Stimulated activated naive CD8-positive, alpha-beta T cell treated with anti-CD3 and anti-CD28 coated beads, Interleukin-15, Interleukin-2, amounts not matched to agents 100 ng/mL and 50 ng/mL, for 24 hours (primary cell): ENCODE results near the gene ADRA2C.

Experiments
- H3K27ac Mint-ChIP-seq: one replicate; pipeline ENCODE4 v1.8.0; 2021; ENCODE audit warnings: mild to moderate bottlenecking, mixed read lengths
- H3K27me3 Mint-ChIP-seq: one replicate; pipeline ENCODE4 v1.8.0; 2021; ENCODE audit warnings: mixed read lengths
- H3K36me3 Mint-ChIP-seq: one replicate; pipeline ENCODE4 v1.8.0; 2021; ENCODE audit warnings: low read depth, mixed read lengths
- H3K4me1 Mint-ChIP-seq: one replicate; pipeline ENCODE4 v1.8.0; 2021; ENCODE audit warnings: low read depth, mixed read lengths
- H3K4me3 Mint-ChIP-seq: one replicate; pipeline ENCODE4 v1.8.0; 2021; ENCODE audit warnings: mild to moderate bottlenecking, mixed read lengths
- H3K9me3 Mint-ChIP-seq: one replicate; pipeline ENCODE4 v1.8.0; 2021; ENCODE audit warnings: mixed read lengths

ADRA2C gene

DNA sequence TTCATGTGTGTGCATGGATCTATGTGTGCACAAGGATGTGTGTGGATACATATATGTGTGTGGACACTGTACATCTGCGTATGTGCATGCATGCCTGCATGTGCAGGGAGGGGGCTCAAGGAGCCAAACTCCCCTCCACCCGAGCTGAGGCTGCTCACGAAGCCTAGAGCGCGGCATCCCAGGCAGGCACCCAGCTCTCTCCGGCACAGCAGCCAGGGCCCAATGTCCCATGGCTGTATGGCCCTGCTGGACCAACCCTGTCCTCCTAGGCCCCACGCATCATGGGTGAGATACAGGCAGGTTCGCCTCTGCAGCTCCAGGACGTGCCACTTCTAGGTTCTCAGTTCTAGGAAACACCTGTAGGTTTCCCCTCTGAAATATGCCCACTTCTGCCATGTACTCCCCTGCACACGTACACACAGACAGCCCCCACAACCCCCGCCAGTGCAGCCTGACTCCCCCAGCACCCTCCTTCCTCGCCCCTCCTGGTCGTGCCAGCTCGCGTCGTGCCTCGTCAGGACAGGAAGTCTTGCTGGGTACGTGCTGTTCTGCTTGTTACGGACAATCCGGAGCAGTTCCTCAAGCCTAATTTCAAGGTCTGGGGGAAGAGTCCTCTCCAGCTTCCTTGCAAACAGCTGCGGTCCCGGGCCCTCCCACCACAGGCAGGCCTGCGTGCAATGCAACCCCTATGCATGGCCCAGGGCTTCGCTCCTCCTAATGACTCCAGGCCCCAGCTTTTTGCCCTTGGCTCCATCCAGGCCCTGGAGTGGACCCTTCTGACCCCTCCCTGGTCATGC is 3.2 kb upstream of the ADRA2C start:
- H3K36me3 Mint-ChIP-seq, result no peaks in the 10 kb centered on the region
- H3K9me3 Mint-ChIP-seq, result no peaks in the 10 kb centered on the region
- H3K4me1 Mint-ChIP-seq, result peaks cover 9% of the 10 kb centered on the region
- peaks cover 16% of the 10 kb centered on the region for H3K27me3 Mint-ChIP-seq
- no peak overlapping the region for H3K27ac Mint-ChIP-seq
- no peak overlapping the region for H3K4me3 Mint-ChIP-seq

DNA sequence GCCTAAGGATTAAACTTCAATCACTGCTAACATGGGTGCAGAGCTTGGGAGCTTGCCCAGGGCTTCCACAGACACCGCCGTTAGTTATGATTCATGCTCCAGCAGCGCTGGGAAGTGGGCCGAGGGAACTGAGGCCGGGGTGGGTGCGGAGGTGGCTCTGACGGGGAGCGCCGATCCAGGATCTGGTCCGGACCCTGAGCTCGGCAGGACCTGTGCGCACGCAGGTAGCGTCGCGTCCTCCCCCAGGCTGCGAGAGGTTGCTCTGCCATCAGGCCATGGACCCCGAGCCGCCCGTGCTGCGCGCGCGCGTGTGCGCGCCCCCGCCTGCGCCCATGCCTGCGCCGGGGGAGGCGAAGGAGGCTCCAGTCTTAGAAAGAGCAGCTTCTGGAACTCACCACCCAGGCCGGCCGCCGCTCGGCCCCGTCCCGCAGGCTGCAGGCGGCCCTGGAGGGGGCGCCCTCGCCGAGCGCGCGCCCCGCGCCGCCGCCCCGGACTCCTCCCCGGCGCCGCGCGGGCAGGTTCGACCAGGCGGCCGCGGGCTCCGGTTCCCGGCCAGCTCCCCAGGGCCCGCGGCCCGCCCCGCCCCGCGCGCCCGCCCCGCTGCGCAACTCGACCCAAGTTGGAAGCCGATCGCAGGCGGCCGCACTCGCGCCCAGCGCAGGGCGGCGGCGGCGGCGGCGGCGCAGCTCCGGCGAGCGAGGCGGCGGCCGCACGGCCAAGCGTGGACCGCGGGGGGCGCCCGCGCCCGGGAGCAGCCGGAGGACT is 732 bp upstream of the ADRA2C start:
- Mint-ChIP-seq H3K4me3 (no peak overlapping the region), H3K36me3 (no peaks in the 10 kb centered on the region), H3K4me1 (peaks cover 9% of the 10 kb centered on the region), H3K27ac (no peak overlapping the region), H3K27me3 (peaks cover 27% of the 10 kb centered on the region), H3K9me3 (no peaks in the 10 kb centered on the region)

DNA sequence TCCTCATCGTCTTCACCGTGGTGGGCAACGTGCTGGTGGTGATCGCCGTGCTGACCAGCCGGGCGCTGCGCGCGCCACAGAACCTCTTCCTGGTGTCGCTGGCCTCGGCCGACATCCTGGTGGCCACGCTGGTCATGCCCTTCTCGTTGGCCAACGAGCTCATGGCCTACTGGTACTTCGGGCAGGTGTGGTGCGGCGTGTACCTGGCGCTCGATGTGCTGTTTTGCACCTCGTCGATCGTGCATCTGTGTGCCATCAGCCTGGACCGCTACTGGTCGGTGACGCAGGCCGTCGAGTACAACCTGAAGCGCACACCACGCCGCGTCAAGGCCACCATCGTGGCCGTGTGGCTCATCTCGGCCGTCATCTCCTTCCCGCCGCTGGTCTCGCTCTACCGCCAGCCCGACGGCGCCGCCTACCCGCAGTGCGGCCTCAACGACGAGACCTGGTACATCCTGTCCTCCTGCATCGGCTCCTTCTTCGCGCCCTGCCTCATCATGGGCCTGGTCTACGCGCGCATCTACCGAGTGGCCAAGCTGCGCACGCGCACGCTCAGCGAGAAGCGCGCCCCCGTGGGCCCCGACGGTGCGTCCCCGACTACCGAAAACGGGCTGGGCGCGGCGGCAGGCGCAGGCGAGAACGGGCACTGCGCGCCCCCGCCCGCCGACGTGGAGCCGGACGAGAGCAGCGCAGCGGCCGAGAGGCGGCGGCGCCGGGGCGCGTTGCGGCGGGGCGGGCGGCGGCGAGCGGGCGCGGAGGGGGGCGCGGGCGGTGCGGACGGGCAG is 792 bp downstream of the ADRA2C start:
- Mint-ChIP-seq H3K27ac (no peak overlapping the region), H3K4me3 (peak overlapping the region; percentile 56), H3K36me3 (no peaks in the 10 kb centered on the region), H3K9me3 (no peaks in the 10 kb centered on the region), H3K27me3 (peaks cover 28% of the 10 kb centered on the region), H3K4me1 (peaks cover 9% of the 10 kb centered on the region)

DNA sequence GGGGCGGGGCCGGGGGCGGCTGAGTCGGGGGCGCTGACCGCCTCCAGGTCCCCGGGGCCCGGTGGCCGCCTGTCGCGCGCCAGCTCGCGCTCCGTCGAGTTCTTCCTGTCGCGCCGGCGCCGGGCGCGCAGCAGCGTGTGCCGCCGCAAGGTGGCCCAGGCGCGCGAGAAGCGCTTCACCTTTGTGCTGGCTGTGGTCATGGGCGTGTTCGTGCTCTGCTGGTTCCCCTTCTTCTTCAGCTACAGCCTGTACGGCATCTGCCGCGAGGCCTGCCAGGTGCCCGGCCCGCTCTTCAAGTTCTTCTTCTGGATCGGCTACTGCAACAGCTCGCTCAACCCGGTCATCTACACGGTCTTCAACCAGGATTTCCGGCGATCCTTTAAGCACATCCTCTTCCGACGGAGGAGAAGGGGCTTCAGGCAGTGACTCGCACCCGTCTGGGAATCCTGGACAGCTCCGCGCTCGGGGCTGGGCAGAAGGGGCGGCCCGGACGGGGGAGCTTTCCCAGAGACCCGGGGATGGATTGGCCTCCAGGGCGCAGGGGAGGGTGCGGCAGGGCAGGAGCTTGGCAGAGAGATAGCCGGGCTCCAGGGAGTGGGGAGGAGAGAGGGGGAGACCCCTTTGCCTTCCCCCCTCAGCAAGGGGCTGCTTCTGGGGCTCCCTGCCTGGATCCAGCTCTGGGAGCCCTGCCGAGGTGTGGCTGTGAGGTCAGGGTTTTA is 1.5 kb downstream of the ADRA2C start:
- Mint-ChIP-seq H3K9me3 (no peaks in the 10 kb centered on the region), H3K4me1 (peaks cover 9% of the 10 kb centered on the region), H3K27me3 (peaks cover 28% of the 10 kb centered on the region), H3K27ac (no peak overlapping the region), H3K36me3 (no peaks in the 10 kb centered on the region), H3K4me3 (peak overlapping the region; percentile 70)

DNA sequence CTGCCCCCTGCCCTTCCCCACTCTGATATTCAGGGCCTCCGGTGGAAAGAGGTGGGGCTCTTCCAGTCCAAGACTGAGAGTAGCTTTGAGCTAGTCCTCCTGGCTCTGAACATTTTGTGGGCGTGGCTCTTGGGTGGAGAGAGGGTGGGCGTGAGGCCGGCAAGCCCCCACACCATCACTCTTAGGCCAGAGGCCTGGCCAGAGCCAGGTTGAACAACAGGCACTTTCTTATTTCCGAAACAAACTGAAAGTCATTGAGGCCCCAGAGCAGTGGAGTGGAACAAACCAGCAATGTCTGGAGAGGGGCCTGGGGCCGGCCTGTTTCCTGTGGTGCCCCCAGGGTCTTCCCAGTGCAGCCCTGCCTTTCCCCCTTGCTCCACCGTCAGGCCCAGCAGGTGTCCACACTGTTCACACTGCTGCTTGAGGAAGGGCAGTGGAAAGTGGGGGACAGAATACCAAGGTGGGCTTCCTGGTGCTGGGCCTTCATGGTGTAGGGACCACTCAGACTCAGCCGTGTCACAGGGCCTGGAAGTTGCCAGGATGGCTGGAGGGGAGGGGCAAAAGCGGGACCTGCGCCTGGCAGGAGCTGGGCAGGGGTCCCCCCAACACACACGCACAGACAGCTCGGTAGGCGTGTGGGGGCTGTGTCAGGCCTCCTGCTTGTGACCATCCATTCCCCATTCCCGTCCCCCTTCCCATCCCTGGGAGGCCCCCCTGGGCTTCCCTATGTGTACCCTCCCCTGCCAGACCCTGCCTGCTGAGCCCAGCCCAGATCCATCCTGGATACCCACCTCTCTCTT is 2.9 kb downstream of the ADRA2C start:
- H3K36me3 Mint-ChIP-seq, result no peaks in the 10 kb centered on the region
- H3K4me3 Mint-ChIP-seq, result no peak overlapping the region
- peaks cover 25% of the 10 kb centered on the region for H3K27me3 Mint-ChIP-seq

DNA sequence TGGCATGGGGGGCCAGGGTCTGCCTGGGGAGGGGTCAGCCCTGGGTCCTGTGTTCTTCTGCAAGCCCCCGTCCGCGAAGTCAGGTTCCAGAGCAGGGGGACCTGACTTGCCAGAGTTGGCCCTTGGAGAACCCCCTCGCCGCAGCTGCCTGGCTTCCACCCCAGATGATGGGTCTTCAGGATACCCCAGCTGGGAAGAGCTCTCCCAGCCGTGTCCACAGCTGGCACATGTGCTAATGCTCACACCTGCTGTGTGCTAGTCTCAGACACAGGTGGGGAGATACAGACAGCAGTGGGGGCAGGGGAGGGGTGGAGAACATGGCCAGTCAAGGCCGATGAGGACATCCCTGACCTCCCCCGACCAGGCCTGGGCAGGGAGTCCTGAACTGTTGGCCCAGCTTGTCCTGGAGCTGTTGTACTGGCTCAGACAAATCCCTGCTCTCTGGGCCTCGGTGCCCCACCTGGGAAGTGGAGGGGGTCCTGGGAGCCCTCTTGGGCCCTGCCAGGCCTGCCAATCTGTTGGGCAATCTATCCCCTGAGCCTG is 3.5 kb downstream of the ADRA2C start:
- Mint-ChIP-seq H3K4me3 (no peak overlapping the region), H3K36me3 (no peaks in the 10 kb centered on the region), H3K9me3 (no peaks in the 10 kb centered on the region), H3K27ac (no peak overlapping the region), H3K27me3 (peaks cover 25% of the 10 kb centered on the region), H3K4me1 (peaks cover 9% of the 10 kb centered on the region)

More for the DNA sequence above, 2.9 kb downstream of the ADRA2C start:
- Mint-ChIP-seq H3K4me1 (peaks cover 9% of the 10 kb centered on the region), H3K9me3 (no peaks in the 10 kb centered on the region), H3K27ac (no peak overlapping the region)

DNA sequence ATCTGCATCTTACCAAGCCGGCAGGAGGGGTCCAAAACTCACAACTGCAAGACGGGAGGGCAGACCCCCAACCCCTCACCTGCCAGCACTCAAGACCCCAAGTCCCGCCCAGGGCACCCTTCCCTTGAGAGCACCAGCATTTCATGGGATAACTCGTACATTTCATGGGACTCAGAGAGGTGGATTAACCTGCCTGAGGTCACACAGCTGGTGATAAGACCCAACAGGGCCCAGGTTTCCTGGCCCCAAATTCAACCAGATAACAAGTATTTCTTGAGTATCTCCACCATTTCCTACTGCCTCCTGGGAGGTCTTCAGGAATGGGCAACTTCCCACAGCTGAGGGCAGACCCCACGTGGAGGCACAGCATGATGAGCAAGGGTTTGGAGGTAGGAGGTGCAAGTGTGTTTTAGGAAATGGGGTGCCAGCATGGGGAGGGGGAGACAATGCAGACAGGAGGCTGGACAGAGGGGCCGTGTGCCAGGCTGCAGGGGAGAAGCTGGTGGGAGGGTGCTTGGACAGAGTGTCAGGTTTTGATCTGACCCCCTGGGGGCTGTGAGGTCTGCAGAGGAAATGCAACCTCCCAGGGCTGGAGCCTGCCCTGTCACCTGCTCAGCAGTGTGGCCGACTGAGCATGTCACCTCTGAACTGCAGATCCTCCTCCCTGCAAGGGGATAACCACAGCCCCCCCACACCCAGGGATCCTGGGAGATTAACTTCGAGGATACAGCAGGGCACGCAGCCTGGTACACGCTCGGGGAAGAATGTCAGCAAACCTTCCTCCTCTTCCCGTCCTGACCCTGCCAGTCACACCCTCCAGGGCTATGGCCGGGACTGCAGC is 4.4 kb downstream of the ADRA2C start:
- peaks cover 25% of the 10 kb centered on the region for H3K27me3 Mint-ChIP-seq
- H3K4me1 Mint-ChIP-seq, result peaks cover 9% of the 10 kb centered on the region
- H3K27ac Mint-ChIP-seq, result no peak overlapping the region
- no peaks in the 10 kb centered on the region for H3K9me3 Mint-ChIP-seq
- no peaks in the 10 kb centered on the region for H3K36me3 Mint-ChIP-seq
- no peak overlapping the region for H3K4me3 Mint-ChIP-seq

DNA sequence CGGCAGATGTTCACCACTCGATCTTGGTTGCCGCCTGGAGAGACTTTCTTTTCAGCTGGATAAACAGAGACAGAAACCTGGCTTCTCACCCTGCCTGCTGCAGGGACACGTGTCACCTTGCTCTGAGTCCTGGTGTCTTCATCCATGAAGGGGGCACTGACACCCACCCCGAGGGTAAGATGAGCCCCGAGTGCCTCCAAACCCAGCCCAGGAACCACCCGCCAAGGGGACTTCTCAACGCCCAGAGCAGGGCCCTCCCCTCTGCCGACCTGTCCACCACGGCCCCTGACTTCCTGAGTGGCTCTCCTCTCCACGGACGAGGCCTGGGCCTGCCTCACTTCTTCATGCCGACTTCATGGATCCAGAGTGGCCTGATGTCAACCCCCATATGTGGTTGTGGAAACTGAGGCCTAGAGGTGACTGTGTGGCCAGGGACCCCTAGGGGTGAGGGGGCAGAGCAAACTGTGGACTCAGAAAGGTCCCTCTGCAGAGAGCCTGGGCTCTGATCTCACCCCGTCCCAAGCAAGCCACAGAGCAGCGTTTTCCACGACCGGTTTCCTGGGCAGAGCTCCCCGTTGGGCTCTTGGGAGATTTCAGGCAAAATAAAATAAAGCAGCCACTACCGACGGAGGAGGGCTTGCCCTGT is 5.1 kb downstream of the ADRA2C start:
- Mint-ChIP-seq H3K4me3 (no peak overlapping the region), H3K4me1 (peaks cover 9% of the 10 kb centered on the region), H3K27ac (no peak overlapping the region), H3K27me3 (peaks cover 25% of the 10 kb centered on the region), H3K9me3 (no peaks in the 10 kb centered on the region), H3K36me3 (no peaks in the 10 kb centered on the region)

DNA sequence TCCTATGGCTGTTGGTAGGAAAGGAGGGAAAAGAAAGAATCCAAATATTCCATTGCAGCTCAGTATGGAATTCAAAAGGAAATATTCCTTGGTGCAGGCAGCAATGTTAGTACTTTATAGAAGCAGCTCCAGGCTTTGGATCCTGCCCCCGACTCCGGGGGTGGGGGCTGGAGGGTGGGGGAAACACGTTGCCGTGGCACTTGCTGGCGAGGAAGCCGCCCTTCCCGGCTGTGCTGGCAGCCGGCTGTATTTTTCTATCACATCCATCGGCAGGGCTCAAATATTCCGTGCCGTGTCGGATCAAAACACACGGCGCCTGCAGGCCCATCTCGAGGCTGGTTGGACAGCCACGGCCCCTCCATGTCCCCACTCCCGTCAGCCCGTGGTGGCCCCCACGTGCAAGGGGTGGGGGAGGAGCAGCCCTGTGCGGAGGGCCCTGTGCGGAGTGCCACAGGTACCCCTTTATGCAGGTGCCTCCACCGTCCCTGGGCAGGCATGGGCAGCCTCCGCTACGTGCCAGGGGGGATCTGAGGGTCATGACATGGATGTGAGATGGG is 5.8 kb downstream of the ADRA2C start:
- Mint-ChIP-seq H3K9me3 (no peaks in the 10 kb centered on the region), H3K4me3 (no peak overlapping the region), H3K4me1 (peaks cover 4% of the 10 kb centered on the region), H3K36me3 (no peaks in the 10 kb centered on the region), H3K27ac (no peak overlapping the region), H3K27me3 (peaks cover 21% of the 10 kb centered on the region)

DNA sequence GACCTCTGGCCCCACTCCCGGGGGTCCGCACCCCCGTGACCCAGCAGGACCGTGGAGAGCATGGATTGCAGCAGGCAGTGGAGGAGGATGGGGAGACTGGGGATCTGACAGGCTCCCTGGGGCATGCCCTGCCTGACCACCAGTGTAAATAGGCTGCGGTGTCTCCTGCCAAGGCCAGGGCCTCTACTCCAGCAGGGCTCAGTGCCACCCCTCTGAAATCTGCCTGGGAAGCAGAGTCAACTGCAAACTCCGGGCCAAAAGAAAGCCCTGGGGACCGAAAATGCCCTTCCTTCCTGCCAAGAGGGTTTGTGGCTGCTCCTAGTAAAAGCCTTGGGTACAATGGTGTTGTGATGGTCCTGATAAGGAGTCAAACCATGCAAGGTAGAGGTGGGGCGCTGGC is 6.4 kb downstream of the ADRA2C start:
- Mint-ChIP-seq H3K27me3 (peaks cover 17% of the 10 kb centered on the region), H3K36me3 (no peaks in the 10 kb centered on the region), H3K27ac (no peak overlapping the region), H3K4me1 (peaks cover 2% of the 10 kb centered on the region), H3K9me3 (no peaks in the 10 kb centered on the region), H3K4me3 (no peak overlapping the region)

DNA sequence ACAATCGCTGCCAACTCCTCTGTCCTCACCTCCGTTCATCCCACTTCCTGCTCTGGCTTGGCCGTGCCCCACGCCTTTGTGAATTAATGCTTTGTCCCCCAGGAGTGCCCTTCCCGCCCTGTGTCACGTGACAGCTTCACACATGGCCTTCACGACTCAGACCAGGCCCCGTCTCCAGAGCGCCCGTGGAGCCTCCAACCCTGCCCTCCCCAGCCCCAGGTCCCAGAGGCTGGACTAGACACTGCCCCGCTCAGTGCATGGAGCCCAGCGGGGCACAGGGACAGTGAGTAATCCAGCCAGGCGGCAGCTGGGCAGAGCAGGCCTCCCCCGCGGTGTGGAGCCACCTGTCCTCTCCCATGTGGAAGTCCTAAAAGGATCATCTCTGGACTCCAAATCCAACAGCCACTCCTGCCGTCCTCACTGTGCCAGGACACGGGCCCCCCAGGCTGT is 7.4 kb downstream of the ADRA2C start:
- Mint-ChIP-seq H3K27me3 (peaks cover 10% of the 10 kb centered on the region), H3K4me1 (no peaks in the 10 kb centered on the region), H3K9me3 (no peaks in the 10 kb centered on the region), H3K4me3 (no peak overlapping the region), H3K36me3 (no peaks in the 10 kb centered on the region), H3K27ac (no peak overlapping the region)

DNA sequence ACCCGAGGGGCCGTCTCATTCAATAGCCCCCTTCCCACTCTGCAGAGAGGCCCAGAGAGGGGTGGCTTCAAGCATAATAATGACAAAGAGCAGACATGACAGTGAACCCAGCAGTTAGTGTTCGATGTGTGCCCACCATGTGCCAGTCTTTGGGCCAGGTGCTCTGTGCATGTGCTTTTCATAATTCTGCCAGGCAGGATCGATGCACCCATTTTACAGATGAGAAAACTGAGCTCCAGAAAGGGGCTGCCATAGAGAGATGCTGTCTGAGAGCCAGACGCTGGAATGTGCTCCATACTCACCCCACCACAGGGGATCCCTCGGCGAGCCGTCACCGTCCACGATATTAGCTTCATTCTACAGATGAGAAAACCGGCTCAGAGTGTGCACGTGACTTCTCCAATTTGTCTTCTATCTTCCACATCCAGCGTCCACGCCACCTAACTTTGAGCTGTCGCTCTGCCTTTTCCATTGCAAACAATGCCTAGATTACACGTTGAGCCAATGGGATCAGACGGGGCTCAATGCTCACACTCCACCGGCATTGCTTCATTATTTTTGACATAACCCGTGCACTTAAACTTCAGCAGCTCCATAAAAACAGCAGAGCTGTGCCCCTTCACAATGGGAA is 8.2 kb downstream of the ADRA2C start:
- H3K36me3 Mint-ChIP-seq, result no peaks in the 10 kb centered on the region
- no peak overlapping the region for H3K27ac Mint-ChIP-seq
- no peaks in the 10 kb centered on the region for H3K4me1 Mint-ChIP-seq
- no peak overlapping the region for H3K4me3 Mint-ChIP-seq
- no peaks in the 10 kb centered on the region for H3K9me3 Mint-ChIP-seq
- peaks cover 7% of the 10 kb centered on the region for H3K27me3 Mint-ChIP-seq
